SK-N-SH treated with all-trans-retinoic acid at 6 μM for 48 hours (cell line): Measurements from ENCODE around the gene XRCC4.

ENCODE experiments used
- ARNTL ChIP-seq: fragments of 450-650 bp; formaldehyde crosslinking; IDR thresholded peaks from 2 replicates; pipeline ENCODE4 v1.5.0; 2020; ENCODE audit warnings: low read depth, mild to moderate bottlenecking, moderate library complexity, borderline replicate concordance
- ESRRG ChIP-seq: fragments of 250-450 bp; sonication (Bioruptor Pico); IDR thresholded peaks from 2 replicates; pipeline ENCODE4 v1.6.1; 2021; ENCODE audit warnings: mild to moderate bottlenecking
- PATZ1 ChIP-seq: fragments of 250-450 bp; sonication (Bioruptor Pico); IDR thresholded peaks from 2 replicates; pipeline ENCODE4 v1.8.0; 2020; ENCODE audit warnings: mild to moderate bottlenecking, moderate library complexity, borderline replicate concordance
- POU6F1 ChIP-seq: fragments of 250-450 bp; sonication (Bioruptor Pico); IDR thresholded peaks from 2 replicates; pipeline ENCODE4 v1.8.0; 2021; ENCODE audit warnings: low read depth, mild to moderate bottlenecking, moderate library complexity, borderline replicate concordance
- TCF4 ChIP-seq: fragments of 250-450 bp; sonication (Bioruptor Pico); IDR thresholded peaks from 2 replicates; pipeline ENCODE4 v1.8.0; 2021; ENCODE audit warnings: mild to moderate bottlenecking, moderate library complexity, borderline replicate concordance
- ZC3H10 ChIP-seq: fragments of 250-450 bp; sonication (Bioruptor Pico); IDR thresholded peaks from 2 replicates; pipeline ENCODE4 v1.5.1; 2021; ENCODE audit warnings: mild to moderate bottlenecking, moderate library complexity
- ZFP30 ChIP-seq: fragments of 450-650 bp; formaldehyde crosslinking; IDR thresholded peaks from 2 replicates; pipeline ENCODE4 v1.5.0; 2022; ENCODE audit warnings: mild to moderate bottlenecking, moderate library complexity
- ZNF8 ChIP-seq: fragments of 450-650 bp; formaldehyde crosslinking; IDR thresholded peaks from 2 replicates; pipeline ENCODE4 v1.5.0; 2020; ENCODE audit warnings: mild to moderate bottlenecking, moderate library complexity

DNA sequence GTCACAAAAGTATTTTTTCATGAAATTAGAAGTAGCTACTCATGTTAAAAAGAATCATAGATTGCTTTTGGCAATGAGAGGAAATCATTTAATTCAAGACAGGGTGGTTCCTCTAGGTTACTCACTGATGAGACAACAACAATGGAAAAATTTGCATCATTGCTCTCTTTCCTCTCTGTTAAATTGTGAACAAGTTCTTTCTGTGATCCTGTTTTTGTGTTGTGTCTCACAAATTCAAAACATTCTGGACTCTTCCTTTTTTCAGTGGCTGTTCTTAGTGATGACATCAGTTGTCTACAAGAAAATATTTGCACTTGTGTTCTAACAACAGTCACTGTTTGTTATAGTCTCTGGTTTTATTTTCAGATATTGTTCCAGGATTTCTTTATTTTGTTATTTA is 95.3 kb downstream of the XRCC4 start:
- TF ChIP-seq POU6F1 (CRISPR knock-in tag) = no peak
- no peak for TF ChIP-seq PATZ1 (CRISPR knock-in tag)
- no peak for TF ChIP-seq ZC3H10 (CRISPR knock-in tag)
- no peak for TF ChIP-seq ZFP30 (CRISPR knock-in tag)
- no peak for TF ChIP-seq ESRRG (CRISPR knock-in tag)
- TF ChIP-seq ARNTL (CRISPR knock-in tag) = no peak
- TF ChIP-seq TCF4 (CRISPR knock-in tag) = no peak
- TF ChIP-seq ZNF8 (CRISPR knock-in tag) = no peak
